Measurements from ENCODE around the gene FSTL5. TPM values are rescaled to one million over a fixed set of nuclear protein-coding genes. Genes with fewer than 3 reads are reported as not detected.

FSTL5 gene
- total and polyA plus RNA-seq, 2 donors (not counting 3 experiments of a cell fraction or from before 2014, with no cell fraction given): 1.3 to 1.9 TPM

DNA sequence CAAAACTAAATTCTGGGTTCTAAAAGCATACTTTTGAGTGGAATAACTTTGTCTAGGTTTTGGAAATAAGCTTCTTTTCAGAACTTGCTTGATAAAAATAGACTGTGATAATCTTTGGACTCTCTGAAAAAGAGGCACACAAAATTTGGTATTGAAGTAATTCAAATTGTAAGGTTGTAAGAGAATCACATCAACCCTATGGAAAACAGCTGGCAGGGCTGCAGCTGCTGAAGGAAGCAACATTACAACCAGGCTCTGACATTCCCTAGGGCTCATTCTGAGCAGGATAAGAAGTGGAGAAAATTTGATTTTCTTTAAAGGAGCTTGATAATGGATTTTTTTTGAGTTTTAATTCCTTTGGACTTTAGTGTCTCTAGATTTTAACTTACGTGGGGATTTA lies 147.6 kb downstream of the FSTL5 start:
- Histone ChIP-seq H3K4me3 (replicated peaks in 1 of 3; ENCODE audit: insufficient read depth in 1 of 3, low read depth in 1 of 3, low read length in 3 of 3) (no peak overlapping the region), H4K20me1 (replicated peaks; ENCODE audit: control insufficient read depth, extremely low read depth, insufficient read depth, low read length) (no peaks in the 10 kb centered on the region), H3K4me2 (ENCODE audit: insufficient read depth, low read length) (no peak overlapping the region), H3K9me3 (replicated peaks; ENCODE audit: control insufficient read depth, insufficient read depth, low read length) (no peaks in the 10 kb centered on the region), H3K9me1 (replicated peaks; ENCODE audit: control insufficient read depth, extremely low read depth, insufficient read depth, low read length) (no peaks in the 10 kb centered on the region), H3K27me3 (ENCODE audit: control insufficient read depth in 2 of 2, insufficient read depth in 2 of 2, low read length in 2 of 2) (no peaks in the 10 kb centered on the region), H2AFZ (ENCODE audit: low read depth, low read length) (no peak overlapping the region), H3K36me3 (ENCODE audit: control insufficient read depth in 2 of 2, extremely low read depth in 1 of 2, insufficient read depth in 2 of 2, low read length in 2 of 2) (no peaks in the 10 kb centered on the region), H3K9ac (replicated peaks; ENCODE audit: extremely low read depth, insufficient read depth, low read length) (no peak overlapping the region), H3K27ac (ENCODE audit: insufficient read depth, low read depth, low read length) (no peak overlapping the region), H3K79me2 (ENCODE audit: control insufficient read depth, insufficient read depth, low read length) (no peaks in the 10 kb centered on the region), H3K4me1 (ENCODE audit: control insufficient read depth, extremely low read depth, insufficient read depth, low read length) (no peaks in the 10 kb centered on the region)
- intact Hi-C loops (cut with micrococcal nuclease): no loop called here
- DNase-seq (ENCODE audit: low read depth, low spot score) (no peak), FAIRE-seq (no peak)
- ChIA-PET CTCF (no interaction called here), POLR2A (no interaction called here)
- no peak for TF ChIP-seq JUN (IDR thresholded peaks at IDR 0.05; ENCODE audit: borderline replicate concordance, insufficient read depth, insufficient read length, low read depth)
- TF ChIP-seq POLR2A (IDR thresholded peaks at IDR 0.05; ENCODE audit: low read depth, low read length): no peak
- TF ChIP-seq, protein P1, sequence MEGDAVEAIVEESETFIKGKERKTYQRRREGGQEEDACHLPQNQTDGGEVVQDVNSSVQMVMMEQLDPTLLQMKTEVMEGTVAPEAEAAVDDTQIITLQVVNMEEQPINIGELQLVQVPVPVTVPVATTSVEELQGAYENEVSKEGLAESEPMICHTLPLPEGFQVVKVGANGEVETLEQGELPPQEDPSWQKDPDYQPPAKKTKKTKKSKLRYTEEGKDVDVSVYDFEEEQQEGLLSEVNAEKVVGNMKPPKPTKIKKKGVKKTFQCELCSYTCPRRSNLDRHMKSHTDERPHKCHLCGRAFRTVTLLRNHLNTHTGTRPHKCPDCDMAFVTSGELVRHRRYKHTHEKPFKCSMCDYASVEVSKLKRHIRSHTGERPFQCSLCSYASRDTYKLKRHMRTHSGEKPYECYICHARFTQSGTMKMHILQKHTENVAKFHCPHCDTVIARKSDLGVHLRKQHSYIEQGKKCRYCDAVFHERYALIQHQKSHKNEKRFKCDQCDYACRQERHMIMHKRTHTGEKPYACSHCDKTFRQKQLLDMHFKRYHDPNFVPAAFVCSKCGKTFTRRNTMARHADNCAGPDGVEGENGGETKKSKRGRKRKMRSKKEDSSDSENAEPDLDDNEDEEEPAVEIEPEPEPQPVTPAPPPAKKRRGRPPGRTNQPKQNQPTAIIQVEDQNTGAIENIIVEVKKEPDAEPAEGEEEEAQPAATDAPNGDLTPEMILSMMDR (IDR thresholded peaks at IDR 0.05; ENCODE audit: extremely low read depth in 1 of 2, insufficient read depth in 1 of 2, low read depth in 1 of 2, low read length in 2 of 2): no peak
- TF ChIP-seq, protein P2, sequence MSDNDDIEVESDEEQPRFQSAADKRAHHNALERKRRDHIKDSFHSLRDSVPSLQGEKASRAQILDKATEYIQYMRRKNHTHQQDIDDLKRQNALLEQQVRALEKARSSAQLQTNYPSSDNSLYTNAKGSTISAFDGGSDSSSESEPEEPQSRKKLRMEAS (IDR thresholded peaks at IDR 0.05; ENCODE audit: insufficient read depth, insufficient read length): no peak
- no peak for TF ChIP-seq GATA2 (IDR thresholded peaks at IDR 0.05; ENCODE audit: insufficient read depth, insufficient read length, low read depth, low read length)
- no peak for TF ChIP-seq POLR2AphosphoS5 (IDR thresholded peaks at IDR 0.05; ENCODE audit: insufficient read depth, low read depth, low read length)
- no peak for TF ChIP-seq MYC (IDR thresholded peaks at IDR 0.05; ENCODE audit: low read depth, low read length)
- no peak for TF ChIP-seq FOS (IDR thresholded peaks at IDR 0.05; ENCODE audit: borderline replicate concordance, insufficient read depth, low read length)
- no peak for TF ChIP-seq EZH2 (IDR thresholded peaks at IDR 0.05; ENCODE audit: borderline replicate concordance, low read depth, low read length, severe bottlenecking)
- dilution Hi-C loops (cut with MboI; ENCODE audit: extremely low pct_ligation_motif_present, low sequenced_read_pairs): no loop called here
- BruUV-seq (replicated peaks): no TSS peak

Data from endothelial cell of umbilical vein (primary cell).